ENCODE measurements around the gene PLPP4. TPM values are rescaled to one million over a fixed set of nuclear protein-coding genes. Genes with fewer than 3 reads are reported as not detected.

Gene PLPP4
- total RNA-seq, 1 donor from 2014 or later = not detected

DNA sequence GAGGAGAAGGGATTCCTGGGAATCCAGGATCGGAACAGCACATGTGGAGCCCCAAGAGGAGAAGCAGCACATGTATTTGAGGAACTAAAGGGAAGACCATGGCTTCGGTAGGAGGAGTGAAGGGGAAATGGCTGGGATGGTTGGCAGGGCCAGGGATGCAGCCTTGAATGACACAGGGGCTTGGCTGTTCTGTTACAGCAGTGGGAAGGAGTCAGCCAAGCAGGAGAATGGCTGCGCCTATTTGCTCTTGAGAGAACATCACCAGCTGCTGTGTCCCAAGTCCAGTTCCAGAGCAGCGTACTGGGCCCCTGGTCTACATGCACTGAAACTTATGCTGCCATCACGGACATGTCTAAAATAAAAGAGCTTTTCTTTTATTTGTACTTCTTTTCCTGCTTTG lies 130.0 kb downstream of the PLPP4 start:
- DNase-seq (no peak), ATAC-seq (ENCODE audit: poor library complexity) (no peak)
- intact Hi-C loops (cut with DNase I) = no loop called here

DNA sequence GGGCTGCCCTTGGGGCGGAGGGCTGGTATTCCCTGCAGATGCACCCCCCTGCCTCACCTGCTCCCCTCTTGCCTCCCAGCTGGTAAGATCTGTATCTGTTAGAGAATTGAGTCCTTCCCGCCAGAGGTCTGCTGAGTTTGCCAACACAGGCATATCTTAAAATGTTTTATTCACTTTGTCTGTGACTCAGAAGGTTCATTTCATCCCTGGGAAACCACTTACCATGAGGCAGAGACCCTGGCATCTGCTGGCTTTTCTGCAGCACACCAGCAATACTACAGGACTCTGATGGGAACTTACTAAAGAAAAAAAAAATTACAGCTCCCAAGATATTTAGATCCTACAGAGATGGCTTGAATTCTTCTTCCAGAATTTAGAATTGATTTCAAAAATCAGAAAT lies 131.3 kb downstream of the PLPP4 start:
- no peak for DNase-seq
- intact Hi-C loops (cut with DNase I) = no loop called here
- ATAC-seq (ENCODE audit: poor library complexity) = no peak

DNA sequence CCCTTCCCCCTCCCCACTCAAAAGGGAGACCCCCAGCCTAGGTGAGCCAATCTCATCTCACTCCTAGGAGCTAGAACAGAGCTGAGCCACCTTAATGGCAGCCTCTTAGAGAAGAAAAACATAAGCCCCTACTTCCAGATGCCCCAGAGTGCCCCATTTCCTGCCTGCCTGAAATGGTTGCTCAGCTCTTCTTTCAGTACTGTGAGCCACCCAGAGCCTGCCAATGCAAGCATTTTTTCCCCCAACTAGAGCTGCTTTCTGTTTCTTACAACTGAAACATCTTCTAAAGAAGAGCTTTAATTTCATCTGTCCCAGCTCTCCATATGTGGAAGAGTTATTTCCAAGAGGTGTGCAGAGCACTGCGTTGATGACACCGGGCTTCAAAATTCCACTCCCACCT lies 136.7 kb downstream of the PLPP4 start:
- ATAC-seq (ENCODE audit: poor library complexity) (no peak), DNase-seq (no peak)
- intact Hi-C loops (cut with DNase I) = no loop called here

DNA sequence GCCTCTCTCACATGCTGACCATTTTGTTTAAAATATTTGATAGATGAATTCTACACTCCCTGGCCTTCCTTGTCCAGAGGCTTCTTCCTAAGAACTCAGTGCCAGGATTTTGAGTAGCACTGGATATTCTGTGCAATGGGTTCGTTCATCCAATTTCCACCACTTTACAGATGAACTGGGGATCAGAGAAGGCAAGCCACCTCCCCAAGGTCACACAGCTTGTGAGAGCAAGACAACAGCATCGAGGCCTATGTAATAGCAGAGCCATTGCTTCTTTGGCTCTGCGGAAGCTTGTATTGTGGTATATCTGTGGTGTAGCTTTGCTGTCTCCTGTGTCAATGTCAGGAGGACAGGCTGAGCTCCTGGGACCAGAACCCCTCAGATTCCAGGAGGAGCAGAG lies 140.9 kb downstream of the PLPP4 start:
- intact Hi-C loops (cut with DNase I) = no loop called here
- no peak for DNase-seq
- no peak for ATAC-seq (ENCODE audit: poor library complexity)

DNA sequence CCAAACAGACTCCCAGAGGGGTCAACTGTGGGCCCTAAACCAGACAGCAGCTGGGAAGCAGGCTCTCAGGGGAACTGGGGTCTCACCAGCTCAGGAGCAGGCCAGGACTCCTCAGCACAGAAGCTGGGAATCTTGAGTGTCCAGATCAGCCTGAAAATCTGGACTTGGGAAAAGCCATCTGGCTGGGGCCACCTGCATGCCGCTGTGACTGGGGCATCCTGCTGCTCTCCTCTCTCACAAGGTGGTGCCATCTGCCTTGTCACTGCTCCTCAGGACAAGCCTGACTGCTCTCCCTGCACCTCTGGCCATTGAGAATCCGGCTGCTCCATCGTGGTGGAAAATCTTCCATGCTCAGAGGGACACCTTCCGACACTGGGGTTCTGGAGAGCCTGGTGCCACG lies 141.4 kb downstream of the PLPP4 start:
- intact Hi-C loops (cut with DNase I) = no loop called here

DNA sequence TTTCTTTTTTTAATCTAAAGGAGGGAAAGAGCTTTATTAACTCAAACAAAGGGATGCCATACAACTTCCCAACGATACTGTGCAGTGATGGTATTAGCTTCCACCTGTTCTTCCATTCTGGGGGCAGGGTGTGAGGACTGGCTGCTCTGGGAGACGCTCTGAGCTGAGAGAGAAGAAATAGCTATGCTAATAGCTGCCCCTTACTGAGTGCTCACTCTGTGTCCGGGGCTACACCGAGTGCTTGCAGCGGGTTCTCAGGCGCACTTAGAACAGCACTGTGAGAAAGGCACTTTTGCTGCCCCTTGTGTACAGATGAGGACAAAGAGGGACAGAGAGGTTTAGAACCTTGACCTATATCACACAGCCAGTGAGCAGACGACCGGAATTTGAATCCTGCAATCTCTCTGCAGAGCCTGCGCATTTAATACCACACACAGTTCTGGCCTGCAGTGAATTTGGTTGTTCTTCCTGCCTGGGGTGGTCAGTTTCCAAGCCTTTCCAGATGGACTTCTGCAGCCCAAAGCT lies 142.2 kb downstream of the PLPP4 start:
- ATAC-seq (ENCODE audit: poor library complexity) (no peak), DNase-seq (no peak)
- intact Hi-C loops (cut with DNase I) = no loop called here

More for the DNA sequence above, 141.4 kb downstream of the PLPP4 start:
- ATAC-seq (ENCODE audit: poor library complexity) (no peak), DNase-seq (no peak)

DNA sequence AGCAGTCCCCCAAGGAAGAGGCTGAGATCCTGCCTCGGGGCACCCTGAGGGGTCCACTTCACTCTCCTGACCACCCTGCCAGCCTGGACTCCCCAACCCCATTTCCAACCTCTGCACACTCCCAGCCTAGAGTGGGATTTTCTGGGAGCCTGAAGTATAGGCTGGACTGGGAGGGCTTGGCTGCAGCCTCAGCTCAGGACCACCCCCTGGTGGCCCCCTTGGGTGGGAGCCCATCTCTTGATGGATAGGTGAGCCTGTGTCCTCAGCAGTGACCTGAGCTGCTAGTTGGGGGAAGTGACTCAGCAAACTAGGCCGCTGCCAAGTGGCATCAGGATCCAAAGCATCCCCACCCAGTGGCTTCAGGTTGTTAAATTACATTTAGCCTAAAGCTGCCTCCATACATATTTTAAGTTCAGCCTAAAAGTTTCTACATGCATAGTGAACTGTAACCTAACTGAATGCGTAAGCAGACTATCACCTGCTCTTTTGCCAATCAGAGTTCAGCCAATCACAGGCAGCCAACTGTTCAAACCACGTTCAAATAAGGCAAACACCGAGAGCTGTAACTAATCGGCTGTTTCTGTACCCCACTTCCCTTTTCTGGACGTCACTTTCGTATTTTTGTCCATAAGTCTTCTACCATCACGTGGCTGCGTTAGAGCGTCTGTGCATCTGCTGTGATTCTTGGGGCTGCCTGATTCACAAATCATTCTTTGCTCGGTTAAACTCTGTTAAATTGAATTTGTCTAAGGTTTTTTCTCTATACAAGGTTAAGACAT lies 144.0 kb downstream of the PLPP4 start:
- ATAC-seq (ENCODE audit: poor library complexity) (no peak), DNase-seq (no peak)
- intact Hi-C loops (cut with DNase I) = no loop called here

DNA sequence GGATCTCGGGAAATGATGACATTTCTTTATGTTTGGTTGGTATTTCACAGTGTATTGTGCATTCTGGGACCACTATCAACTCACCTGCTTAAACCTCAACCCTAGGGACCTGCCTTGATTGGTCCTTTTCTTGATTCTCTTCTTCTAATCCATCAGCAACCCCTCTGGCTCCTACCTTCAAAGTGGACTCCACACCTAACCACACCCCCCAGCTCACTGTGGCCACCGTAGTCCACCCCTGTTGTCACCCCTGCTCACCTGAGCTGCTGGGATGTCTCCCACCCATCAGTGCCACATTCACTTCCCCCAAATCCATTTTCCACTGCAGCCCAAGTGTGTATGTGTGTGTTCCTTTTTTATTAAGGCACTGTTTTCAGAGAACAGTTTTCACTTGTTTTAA lies 145.0 kb downstream of the PLPP4 start:
- intact Hi-C loops (cut with DNase I) = no loop called here
- ATAC-seq (ENCODE audit: poor library complexity) = no peak
- no peak for DNase-seq

DNA sequence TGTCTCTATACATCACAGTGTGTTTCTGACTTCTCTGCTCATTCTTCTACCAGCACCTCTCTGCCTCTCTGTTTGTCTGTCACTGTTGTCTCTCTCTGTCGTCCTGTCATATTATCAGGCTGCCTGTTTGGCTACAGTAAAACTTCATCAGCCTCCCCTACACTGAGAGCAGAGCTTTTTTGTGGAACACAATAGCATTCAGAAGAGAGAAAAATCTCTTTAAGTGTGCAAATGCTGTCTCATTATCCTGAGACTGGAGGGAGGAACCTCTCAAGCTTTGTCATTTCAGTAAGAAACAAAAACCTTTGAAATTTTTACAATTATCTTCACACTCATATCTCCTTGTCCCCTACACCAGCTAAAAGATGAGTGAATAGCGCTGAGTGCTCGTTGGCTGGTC lies 148.4 kb downstream of the PLPP4 start:
- ATAC-seq (ENCODE audit: poor library complexity) = no peak
- intact Hi-C loops (cut with DNase I) = no loop called here
- no peak for DNase-seq

DNA sequence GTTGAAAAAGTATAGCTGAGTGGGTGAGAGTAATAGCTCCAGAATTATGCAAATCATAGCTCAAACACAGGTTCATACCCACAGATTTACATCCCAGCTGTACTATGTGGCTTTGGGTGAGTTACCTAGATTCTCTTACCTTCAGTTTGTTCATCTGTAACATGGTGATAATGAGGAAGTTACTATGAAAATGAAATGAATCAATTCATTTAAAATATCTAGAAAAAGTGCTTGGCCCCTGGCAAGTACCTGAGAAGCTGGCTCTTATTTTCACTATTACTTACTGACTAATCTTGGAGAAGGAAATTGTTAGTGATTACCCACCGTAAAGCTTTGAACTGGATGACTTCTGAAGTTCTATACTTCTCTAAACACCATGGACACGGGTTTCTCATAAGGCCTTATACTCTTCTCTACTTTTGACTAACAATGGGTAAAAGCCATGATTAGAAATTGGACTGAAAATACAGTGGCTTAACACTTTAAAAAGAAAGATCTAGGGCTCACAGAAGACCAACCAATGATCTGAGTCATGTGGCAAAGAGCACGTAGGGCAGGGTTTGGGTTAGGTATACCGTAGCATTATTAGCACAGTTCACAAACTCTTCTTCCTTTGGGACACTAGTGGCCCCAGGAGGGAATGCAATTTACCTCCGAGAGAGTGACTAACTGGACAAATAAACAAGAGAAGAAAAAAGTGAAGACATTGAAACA lies 149.2 kb downstream of the PLPP4 start:
- DNase-seq (no peak), ATAC-seq (ENCODE audit: poor library complexity) (no peak)
- intact Hi-C loops (cut with DNase I) = no loop called here

DNA sequence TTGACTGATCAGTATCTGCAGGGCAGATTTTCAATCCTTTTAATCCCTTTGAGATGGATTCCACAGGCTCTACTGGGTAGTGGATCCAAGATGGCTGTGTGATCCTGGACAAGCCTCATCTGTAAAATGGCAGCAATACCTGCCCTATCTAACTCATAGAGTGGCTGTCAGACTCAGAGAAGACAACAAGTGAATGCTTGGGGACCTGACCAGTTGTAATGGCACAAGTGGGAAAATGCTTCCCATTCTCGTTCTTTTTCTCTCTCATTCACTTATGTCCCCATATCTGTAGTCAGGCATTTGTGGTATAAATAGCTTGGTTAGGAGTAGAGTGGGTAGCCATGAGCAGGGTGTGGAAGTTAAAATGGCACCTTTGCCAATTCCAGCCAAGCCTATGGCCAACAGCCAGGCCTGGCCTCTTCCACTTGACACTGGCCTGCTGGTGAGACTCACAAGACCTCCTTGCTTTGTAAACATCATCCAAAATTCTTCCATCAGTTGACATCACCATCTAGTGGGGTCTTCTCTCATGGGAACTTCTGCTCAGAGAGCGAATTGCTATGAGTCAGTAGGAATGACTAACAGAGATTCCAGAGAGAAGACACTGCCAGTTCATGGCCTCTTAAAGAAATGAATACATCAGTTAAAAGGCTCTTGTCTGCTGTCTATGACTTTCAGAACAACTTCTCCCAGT lies 150.1 kb downstream of the PLPP4 start:
- ATAC-seq (ENCODE audit: poor library complexity) (no peak), DNase-seq (no peak)
- intact Hi-C loops (cut with DNase I) = no loop called here

DNA sequence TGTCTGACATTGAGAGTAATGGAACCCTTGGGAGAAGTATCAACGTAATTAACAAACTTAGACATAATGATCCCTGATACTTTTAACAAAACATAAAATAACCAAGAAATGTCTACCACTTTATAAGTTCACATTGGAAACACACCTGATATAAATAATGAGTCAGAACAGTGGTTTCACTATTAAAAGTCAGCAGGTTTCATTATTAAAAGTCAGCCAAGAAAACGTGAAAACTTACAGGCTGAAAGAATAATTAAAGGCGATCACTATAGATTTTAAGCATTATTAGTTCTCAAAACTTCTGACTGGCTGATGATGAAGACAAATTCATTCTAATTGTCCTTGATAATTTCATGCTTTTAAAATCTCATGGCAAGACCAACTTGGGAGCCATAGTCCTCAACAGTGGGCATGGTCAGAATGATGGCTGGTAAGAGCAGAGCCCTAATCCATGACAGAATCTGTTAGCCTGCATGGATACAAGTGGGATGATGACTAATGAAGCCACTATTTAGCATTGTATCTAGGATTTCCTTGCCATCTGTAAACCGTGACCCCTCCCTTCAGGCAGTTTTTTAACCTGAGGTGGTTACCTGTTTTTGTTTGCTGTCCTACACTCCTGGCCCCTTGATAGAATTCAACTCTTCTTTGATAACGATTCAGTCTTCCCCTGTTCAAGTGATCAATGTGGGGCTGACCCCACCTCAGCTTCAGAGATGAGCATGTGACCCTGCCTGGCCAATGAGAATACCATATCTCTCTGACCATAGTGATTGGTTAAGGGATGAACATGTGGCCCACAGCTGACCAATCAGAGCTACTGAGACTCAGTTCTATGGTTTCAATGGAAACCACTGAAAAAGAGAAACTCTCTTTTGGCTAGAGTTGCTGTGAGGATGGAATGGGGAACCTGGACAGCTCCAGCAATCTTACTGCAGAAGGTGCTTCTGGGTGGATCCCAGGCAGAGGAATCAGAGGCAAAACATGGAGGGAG lies 151.0 kb downstream of the PLPP4 start:
- DNase-seq = no peak
- intact Hi-C loops (cut with DNase I) = no loop called here
- no peak for ATAC-seq (ENCODE audit: poor library complexity)

DNA sequence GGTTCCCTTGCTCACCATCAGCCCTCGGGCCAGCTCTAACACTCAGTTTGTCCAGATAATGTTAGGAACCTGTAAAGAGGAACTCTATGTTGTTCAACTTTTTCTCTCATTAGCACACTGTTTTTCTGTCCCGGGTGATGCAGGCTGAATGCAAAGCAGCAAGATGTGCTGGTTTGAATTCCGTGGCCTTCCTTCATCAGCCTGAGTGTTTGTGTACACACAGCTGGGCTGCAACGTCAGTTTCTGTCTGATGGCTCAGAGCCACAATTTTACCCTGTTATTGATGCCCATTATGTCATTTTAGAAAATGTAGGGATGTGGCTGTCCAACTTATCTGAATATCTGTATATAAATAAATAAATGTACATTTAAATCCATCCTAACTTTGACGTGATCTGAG lies 152.0 kb downstream of the PLPP4 start:
- DNase-seq (no peak), ATAC-seq (ENCODE audit: poor library complexity) (no peak)
- intact Hi-C loops (cut with DNase I) = no loop called here

DNA sequence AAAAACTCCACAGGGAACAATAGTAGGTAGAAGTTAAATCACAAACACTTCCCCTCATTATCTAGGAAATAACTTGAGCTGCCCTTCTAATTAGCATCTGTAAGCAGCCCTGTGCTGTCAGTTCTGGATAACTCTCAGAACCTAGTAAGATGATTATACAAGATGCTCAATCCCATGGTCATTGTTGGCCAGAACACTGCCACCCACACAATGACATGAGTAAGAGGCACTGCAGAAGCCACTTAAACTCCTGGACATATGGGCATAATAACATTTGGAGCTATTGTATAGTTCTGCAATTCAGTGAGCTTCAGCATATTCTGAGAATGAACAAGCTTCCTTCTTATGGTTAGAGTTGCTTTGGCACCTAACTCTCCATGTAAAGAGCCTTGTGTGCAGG lies 153.8 kb downstream of the PLPP4 start:
- ATAC-seq (ENCODE audit: poor library complexity) (no peak), DNase-seq (no peak)
- intact Hi-C loops (cut with DNase I) = no loop called here

DNA sequence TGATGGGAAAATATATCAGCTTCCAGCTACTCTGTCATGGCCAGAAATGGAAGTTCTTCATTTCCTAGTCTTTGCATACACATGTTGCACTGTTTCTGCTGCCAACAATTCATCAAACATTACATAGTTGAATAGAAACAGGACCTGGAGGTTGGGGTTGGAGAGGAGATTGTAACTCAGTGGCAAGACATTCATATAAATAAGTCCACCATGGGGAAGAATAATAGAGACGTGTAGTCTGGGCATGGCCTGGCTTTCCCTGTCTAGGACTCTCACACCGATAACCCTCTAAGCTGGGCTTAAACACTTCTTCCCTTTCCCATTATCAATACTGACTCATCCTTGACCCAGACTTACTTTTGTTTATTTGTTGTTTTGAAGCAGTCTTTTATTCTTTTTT lies 155.7 kb downstream of the PLPP4 start:
- intact Hi-C loops (cut with DNase I) = no loop called here
- ATAC-seq (ENCODE audit: poor library complexity) (no peak), DNase-seq (no peak)

DNA sequence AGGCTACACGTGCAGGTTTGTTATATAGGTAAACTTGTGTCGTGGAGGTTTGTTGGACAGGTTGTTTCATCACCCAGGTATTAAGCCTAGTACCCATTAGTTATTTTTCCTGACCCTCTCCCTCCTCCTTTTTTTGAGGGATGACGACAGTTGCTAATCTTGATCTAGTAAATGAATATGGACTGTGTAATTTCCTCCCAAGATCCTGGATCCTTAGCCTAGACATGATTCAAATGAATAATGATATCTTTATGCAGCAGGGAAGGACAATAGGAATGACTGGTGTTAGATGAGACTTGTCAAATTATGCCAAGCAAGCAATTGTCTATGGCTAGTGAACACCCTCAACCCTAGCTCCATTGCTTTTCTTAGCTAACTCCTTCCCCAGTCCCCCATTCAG lies 156.2 kb downstream of the PLPP4 start:
- ATAC-seq (ENCODE audit: poor library complexity) = no peak
- no peak for DNase-seq
- intact Hi-C loops (cut with DNase I) = no loop called here

DNA sequence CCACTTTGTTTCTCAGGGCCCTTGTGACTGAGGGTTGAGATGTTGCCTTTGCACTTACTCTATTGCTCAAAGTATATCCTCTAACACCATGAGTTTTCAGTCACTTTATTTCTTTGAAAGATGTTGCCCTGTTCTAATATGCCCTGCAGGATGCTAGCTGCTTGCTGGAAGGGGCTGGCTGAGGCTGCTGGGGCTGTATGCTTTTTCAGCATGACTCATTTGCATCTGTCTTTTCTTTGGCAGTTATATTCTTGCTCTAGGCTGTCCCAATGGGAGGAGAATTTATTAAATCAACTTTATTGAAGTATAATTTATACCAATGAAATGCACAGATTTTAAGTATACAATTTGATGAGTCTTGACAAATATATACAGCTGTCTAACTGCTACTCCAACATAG lies 157.7 kb downstream of the PLPP4 start:
- no peak for DNase-seq
- ATAC-seq (ENCODE audit: poor library complexity) = no peak
- intact Hi-C loops (cut with DNase I) = no loop called here

DNA sequence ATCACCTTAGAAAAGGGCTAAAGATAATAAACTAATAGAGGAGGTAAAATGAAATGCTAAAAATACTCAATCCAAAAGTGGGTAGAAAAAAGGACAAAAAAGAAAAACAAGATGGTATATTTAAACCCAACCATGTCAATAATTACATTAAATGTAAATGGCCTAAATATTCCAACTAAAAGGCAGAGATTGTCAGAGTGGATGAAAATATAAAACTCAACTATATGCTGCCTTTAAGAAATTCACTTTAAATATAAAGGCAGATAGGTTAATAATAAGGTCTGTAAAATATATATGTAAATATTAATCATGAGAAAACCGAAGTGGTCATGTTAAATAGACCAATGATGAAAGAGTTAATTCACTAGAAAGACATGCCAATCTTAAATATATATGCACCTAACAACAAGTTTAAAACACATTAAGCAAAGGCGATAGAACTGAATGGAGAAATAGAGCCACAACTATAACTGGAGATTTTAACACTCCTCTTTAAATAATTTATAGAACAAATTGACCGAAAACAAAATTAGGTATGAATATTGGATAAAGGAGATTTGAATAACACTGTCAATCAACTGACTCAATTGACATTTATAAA lies 159.4 kb downstream of the PLPP4 start:
- no peak for DNase-seq
- intact Hi-C loops (cut with DNase I) = no loop called here
- no peak for ATAC-seq (ENCODE audit: poor library complexity)

Data from Right ventricle myocardium superior (tissue), 1 donor.